ENCODE measurements around the gene SDHAF1.

GRCh38 chr19:35958660-35959039 lies 36.3 kb upstream of the SDHAF1 start:
- TF ChIP-seq CTCF (IDR thresholded peaks at IDR 0.05; ENCODE audit: borderline replicate concordance, extremely low read depth, low read length, poor library complexity, severe bottlenecking) (no peak), EZH2 (IDR thresholded peaks at IDR 0.05; ENCODE audit: borderline replicate concordance, low read depth, low read length, severe bottlenecking) (no peak)
